D721Med (cell line): ENCODE results near the gene SIRPA.

Source experiments
- DNase-seq: peaks from one replicate; pipeline ENCODE4 v3.0.0; 2011; ENCODE audit warnings: low spot score; ENCODE audit not compliant: insufficient read length
- FAIRE-seq: peaks from 2 replicates; lab custom pipeline; 2011; peaks lifted over from hg19 to GRCh38; lab: Jason Lieb, UNC
- TF ChIP-seq, protein P1 (sequence below): IDR thresholded peaks from 2 replicates; pipeline ENCODE4 v1.5.1; 2012; ENCODE audit warnings: mild to moderate bottlenecking, control low read depth; ENCODE audit not compliant: insufficient read depth; ENCODE audit errors: missing control alignments

Gene SIRPA

DNA sequence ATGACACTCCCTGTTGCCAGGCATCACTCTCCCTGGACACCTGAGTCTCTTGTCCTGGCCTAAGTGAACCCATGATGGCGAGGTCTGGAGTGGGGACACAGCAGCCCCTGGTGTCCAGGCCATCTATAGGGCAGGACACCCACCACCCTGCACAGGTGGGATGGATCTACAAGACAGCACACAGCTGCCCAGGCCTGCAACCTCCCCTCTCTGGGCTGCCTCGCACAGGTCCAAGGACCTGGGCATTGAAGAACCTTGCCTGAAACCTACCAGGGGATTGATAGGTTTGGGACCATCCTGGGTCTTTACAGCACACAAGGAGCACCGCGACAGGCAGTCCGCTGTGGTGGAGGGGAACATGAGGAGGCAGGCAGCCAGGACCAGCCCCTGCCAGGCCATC lies 87.5 kb downstream of the SIRPA start:
- FAIRE-seq = no peak
- no peak for DNase-seq
- TF ChIP-seq, protein P1, sequence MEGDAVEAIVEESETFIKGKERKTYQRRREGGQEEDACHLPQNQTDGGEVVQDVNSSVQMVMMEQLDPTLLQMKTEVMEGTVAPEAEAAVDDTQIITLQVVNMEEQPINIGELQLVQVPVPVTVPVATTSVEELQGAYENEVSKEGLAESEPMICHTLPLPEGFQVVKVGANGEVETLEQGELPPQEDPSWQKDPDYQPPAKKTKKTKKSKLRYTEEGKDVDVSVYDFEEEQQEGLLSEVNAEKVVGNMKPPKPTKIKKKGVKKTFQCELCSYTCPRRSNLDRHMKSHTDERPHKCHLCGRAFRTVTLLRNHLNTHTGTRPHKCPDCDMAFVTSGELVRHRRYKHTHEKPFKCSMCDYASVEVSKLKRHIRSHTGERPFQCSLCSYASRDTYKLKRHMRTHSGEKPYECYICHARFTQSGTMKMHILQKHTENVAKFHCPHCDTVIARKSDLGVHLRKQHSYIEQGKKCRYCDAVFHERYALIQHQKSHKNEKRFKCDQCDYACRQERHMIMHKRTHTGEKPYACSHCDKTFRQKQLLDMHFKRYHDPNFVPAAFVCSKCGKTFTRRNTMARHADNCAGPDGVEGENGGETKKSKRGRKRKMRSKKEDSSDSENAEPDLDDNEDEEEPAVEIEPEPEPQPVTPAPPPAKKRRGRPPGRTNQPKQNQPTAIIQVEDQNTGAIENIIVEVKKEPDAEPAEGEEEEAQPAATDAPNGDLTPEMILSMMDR = no peak

DNA sequence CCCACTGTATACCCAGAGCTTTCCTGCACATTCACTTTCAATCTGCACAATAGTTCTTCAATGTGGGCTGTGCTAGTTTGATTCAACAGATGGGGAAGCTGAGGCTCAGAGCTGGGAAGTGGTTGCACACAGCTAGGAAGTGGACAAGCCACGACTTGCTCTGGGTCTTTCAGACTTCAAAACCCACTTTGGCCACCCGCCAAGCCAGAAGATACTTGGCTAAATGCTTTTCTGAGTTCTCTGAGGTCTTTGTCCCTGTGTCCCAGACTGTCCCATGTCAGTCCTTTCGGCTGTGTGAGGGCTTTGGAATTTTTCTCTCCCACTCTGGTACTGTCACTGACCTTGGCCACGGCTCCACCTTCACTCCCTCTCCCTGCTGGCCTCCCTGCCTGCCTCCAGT lies 88.1 kb downstream of the SIRPA start:
- no peak for DNase-seq
- TF ChIP-seq, protein P1 = no peak
- FAIRE-seq = no peak

DNA sequence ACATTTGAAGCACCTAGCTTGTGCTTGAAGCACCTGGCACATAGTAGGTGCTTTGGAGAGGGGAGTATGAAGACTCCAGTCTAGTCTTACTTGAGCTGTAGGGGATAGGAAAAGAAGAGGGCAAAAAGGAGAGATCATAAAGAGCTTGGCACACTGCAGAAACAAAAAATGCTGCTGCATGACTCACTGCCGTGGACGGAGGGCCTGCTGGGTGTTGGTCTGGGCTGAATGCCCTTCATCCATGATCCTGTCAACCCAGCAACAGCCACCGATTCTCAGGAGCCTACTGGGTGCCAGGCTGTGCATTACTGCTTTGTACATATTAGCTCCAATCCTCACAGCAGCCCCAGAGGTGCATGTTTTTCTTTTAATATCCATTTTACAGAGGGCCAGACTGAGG lies 92.6 kb downstream of the SIRPA start:
- TF ChIP-seq, protein P1 = no peak
- no peak for FAIRE-seq

More for the DNA sequence above, 92.6 kb downstream of the SIRPA start:
- no peak for DNase-seq
